Ishikawa (cell line): ENCODE measurements around the gene KLF16.

Experiments used
- CEBPB ChIP-seq: IDR thresholded peaks from 2 replicates; pipeline ENCODE4 v1.6.1; 2012
- CREB1 ChIP-seq: IDR thresholded peaks from 2 replicates; pipeline ENCODE4 v1.6.1; 2012; ENCODE audit warnings: low read depth
- EGR1 ChIP-seq: IDR thresholded peaks from 2 replicates; pipeline ENCODE4 v1.6.1; 2012
- EP300 ChIP-seq: IDR thresholded peaks from 2 replicates; pipeline ENCODE4 v1.6.1; 2012; ENCODE audit warnings: borderline replicate concordance
- FOXM1 ChIP-seq: IDR thresholded peaks from 2 replicates; pipeline ENCODE4 v1.6.1; 2012; ENCODE audit warnings: low read depth, borderline replicate concordance
- MAX ChIP-seq: IDR thresholded peaks from 2 replicates; pipeline ENCODE4 v1.6.1; 2012
- NFIC ChIP-seq: IDR thresholded peaks from 2 replicates; pipeline ENCODE4 v1.6.1; 2012
- RAD21 ChIP-seq: IDR thresholded peaks from 2 replicates; pipeline ENCODE4 v1.6.1; 2012; ENCODE audit warnings: low read depth
- TAF1 ChIP-seq: IDR thresholded peaks from 2 replicates; pipeline ENCODE4 v1.6.1; 2012; ENCODE audit warnings: low read depth, mild to moderate bottlenecking
- TCF12 ChIP-seq: IDR thresholded peaks from 2 replicates; pipeline ENCODE4 v1.6.1; 2012; ENCODE audit warnings: low read depth
- TEAD4 ChIP-seq: IDR thresholded peaks from 2 replicates; pipeline ENCODE4 v1.6.1; 2012
- YY1 ChIP-seq: IDR thresholded peaks from 2 replicates; pipeline ENCODE4 v1.6.1; 2012; ENCODE audit warnings: low read depth
- ZBTB7A ChIP-seq: IDR thresholded peaks from 2 replicates; pipeline ENCODE4 v1.6.1; 2012; ENCODE audit warnings: low read depth
- TF ChIP-seq, protein P1 (sequence below): IDR thresholded peaks from 2 replicates; pipeline ENCODE4 v1.6.1; 2012; ENCODE audit warnings: low read depth, mild to moderate bottlenecking
- TF ChIP-seq, protein P2 (sequence below): IDR thresholded peaks from 2 replicates; pipeline ENCODE4 v1.6.1; 2012

KLF16 gene

GRCh38 chr19:1811472-1811894 is 51.9 kb downstream of the KLF16 start:
- no peak for TF ChIP-seq TEAD4
- TF ChIP-seq, protein P1, sequence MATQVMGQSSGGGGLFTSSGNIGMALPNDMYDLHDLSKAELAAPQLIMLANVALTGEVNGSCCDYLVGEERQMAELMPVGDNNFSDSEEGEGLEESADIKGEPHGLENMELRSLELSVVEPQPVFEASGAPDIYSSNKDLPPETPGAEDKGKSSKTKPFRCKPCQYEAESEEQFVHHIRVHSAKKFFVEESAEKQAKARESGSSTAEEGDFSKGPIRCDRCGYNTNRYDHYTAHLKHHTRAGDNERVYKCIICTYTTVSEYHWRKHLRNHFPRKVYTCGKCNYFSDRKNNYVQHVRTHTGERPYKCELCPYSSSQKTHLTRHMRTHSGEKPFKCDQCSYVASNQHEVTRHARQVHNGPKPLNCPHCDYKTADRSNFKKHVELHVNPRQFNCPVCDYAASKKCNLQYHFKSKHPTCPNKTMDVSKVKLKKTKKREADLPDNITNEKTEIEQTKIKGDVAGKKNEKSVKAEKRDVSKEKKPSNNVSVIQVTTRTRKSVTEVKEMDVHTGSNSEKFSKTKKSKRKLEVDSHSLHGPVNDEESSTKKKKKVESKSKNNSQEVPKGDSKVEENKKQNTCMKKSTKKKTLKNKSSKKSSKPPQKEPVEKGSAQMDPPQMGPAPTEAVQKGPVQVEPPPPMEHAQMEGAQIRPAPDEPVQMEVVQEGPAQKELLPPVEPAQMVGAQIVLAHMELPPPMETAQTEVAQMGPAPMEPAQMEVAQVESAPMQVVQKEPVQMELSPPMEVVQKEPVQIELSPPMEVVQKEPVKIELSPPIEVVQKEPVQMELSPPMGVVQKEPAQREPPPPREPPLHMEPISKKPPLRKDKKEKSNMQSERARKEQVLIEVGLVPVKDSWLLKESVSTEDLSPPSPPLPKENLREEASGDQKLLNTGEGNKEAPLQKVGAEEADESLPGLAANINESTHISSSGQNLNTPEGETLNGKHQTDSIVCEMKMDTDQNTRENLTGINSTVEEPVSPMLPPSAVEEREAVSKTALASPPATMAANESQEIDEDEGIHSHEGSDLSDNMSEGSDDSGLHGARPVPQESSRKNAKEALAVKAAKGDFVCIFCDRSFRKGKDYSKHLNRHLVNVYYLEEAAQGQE, result no peak
- TF ChIP-seq FOXM1, result no peak
- TF ChIP-seq TCF12, result no peak; the same call in 1 of the 2 replicates
- no peak for TF ChIP-seq CEBPB
- TF ChIP-seq CREB1, result no peak
- TF ChIP-seq YY1, result peak; percentile 14; the same call in 1 of the 2 replicates
- no peak; the same call in 1 of the 2 replicates for TF ChIP-seq MAX
- peak; percentile 87; the same call in 1 of the 2 replicates for TF ChIP-seq ZBTB7A
- peak; percentile 92 for TF ChIP-seq NFIC
- TF ChIP-seq, protein P2, sequence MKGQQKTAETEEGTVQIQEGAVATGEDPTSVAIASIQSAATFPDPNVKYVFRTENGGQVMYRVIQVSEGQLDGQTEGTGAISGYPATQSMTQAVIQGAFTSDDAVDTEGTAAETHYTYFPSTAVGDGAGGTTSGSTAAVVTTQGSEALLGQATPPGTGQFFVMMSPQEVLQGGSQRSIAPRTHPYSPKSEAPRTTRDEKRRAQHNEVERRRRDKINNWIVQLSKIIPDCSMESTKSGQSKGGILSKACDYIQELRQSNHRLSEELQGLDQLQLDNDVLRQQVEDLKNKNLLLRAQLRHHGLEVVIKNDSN, result no peak
- no peak for TF ChIP-seq EP300
- no peak for TF ChIP-seq EGR1
- no peak for TF ChIP-seq TAF1

- TF ChIP-seq EGR1 (no peak), TEAD4 (no peak), YY1 (no peak), EP300 (no peak), TAF1 (no peak), CREB1 (no peak), CEBPB (no peak), RAD21 (no peak), MAX (no peak), NFIC (no peak), TCF12 (no peak), FOXM1 (no peak)
- TF ChIP-seq, protein P1, result no peak
- TF ChIP-seq, protein P2, result no peak
Observed at GRCh38 chr19:1810439-1811160, 52.8 kb downstream of the KLF16 start.

- TF ChIP-seq EGR1, result no peak
- no peak for TF ChIP-seq RAD21
- no peak for TF ChIP-seq NFIC
- no peak for TF ChIP-seq TCF12
- no peak for TF ChIP-seq FOXM1
- TF ChIP-seq, protein P2, result no peak
- TF ChIP-seq ZBTB7A, result no peak
- TF ChIP-seq MAX, result no peak
- no peak for TF ChIP-seq YY1
Observed at GRCh38 chr19:1809678-1810077, 53.7 kb downstream of the KLF16 start.

DNA sequence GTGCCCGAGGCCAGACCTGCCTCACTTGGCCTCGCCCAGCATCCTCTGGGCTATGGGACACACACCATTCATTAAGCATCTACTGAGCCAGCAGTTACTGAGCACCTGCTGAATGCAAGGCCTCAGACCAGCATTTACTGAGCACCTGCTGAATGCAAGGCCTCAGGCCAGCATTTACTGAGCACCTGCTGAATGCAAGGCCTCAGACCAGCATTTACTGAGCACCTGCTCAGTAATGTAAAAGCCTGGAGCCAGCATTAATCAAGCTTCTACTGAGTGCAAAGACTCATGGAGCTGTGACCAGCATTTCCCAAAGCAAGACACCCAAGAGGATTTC is 55.0 kb downstream of the KLF16 start:
- no peak for TF ChIP-seq EGR1
- no peak for TF ChIP-seq EP300
- no peak for TF ChIP-seq FOXM1
- no peak for TF ChIP-seq CEBPB

- no peak for TF ChIP-seq FOXM1
- TF ChIP-seq EGR1, result no peak
- no peak for TF ChIP-seq TCF12
- no peak for TF ChIP-seq ZBTB7A
- no peak for TF ChIP-seq TAF1
- no peak for TF ChIP-seq MAX
- no peak for TF ChIP-seq CEBPB
- no peak for TF ChIP-seq YY1
- TF ChIP-seq, protein P1, result no peak
- TF ChIP-seq, protein P2, result no peak
Observed at GRCh38 chr19:1807695-1808394, 55.5 kb downstream of the KLF16 start.
